NB4 (cell line): ENCODE measurements around the gene EME1.

Experiments
- POLR2A ChIP-seq: IDR thresholded peaks from 2 replicates; pipeline ENCODE4 v1.6.1; 2011; ENCODE audit warnings: mild to moderate bottlenecking; ENCODE audit not compliant: insufficient read length; ENCODE audit errors: extremely low read depth
- TF ChIP-seq, protein P1 (sequence below): IDR thresholded peaks from one replicate; pipeline ENCODE4 v1.5.1; 2012; ENCODE audit warnings: low read depth, low read length

DNA sequence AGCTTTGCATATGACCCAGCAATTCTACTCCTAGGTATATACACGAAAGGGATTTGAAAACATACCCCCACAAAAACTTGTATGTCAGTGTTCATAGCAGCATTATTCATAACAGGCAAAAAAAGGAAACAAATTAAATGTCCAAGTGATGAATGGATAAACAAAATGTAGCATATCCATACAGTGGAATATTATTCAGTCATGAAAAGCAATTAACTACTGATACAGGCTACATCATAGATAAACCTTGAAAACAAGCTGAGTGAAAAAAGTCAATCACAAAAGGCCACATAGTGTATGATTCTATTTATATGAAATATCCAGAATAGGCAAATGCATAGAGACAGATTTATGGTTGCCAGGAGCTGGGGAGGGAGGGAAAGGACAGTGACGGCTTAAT lies 676 bp downstream of the EME1 start:
- TF ChIP-seq, protein P1, sequence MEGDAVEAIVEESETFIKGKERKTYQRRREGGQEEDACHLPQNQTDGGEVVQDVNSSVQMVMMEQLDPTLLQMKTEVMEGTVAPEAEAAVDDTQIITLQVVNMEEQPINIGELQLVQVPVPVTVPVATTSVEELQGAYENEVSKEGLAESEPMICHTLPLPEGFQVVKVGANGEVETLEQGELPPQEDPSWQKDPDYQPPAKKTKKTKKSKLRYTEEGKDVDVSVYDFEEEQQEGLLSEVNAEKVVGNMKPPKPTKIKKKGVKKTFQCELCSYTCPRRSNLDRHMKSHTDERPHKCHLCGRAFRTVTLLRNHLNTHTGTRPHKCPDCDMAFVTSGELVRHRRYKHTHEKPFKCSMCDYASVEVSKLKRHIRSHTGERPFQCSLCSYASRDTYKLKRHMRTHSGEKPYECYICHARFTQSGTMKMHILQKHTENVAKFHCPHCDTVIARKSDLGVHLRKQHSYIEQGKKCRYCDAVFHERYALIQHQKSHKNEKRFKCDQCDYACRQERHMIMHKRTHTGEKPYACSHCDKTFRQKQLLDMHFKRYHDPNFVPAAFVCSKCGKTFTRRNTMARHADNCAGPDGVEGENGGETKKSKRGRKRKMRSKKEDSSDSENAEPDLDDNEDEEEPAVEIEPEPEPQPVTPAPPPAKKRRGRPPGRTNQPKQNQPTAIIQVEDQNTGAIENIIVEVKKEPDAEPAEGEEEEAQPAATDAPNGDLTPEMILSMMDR: no peak
- TF ChIP-seq POLR2A: no peak
